GM23338 (cell line): ENCODE measurements around the gene HSPA1B. TPM values are rescaled to one million over a fixed set of nuclear protein-coding genes. Genes with fewer than 3 reads are reported as not detected.

Source experiments
- ATAC-seq: fragments of 200-7000 bp; cut with Tn5 transposase; 3 replicates; pipeline ENCODE4 v1.9.1; 2020
- DNase-seq: peaks from one replicate; pipeline ENCODE4 v3.0.0-alpha.2; 2015; ENCODE audit warnings: low spot score
- H2AFZ ChIP-seq: fragments of 200-600 bp; sonication (generic); 2 replicates; pipeline ENCODE4 v1.8.0; 2016; ENCODE audit warnings: antibody characterized with exemption, mild to moderate bottlenecking, moderate library complexity
- H3F3A ChIP-seq: fragments of 200-600 bp; sonication (generic); replicated peaks from 2 replicates; pipeline ENCODE4 v1.8.0; 2017; ENCODE audit warnings: antibody characterized with exemption, mixed run types, low read depth
- H3K27ac ChIP-seq: fragments of 200-600 bp; sonication (generic); 2 replicates; pipeline ENCODE4 v1.6.1; 2016; ENCODE audit warnings: low read depth
- H3K27me3 ChIP-seq: fragments of 200-600 bp; sonication (generic); 2 replicates; pipeline ENCODE4 v1.8.0; 2016; ENCODE audit warnings: mild to moderate bottlenecking, mixed run types, moderate library complexity; ENCODE audit not compliant: insufficient read depth
- H3K36me3 ChIP-seq: fragments of 200-600 bp; sonication (generic); 2 replicates; pipeline ENCODE4 v1.8.0; 2016; ENCODE audit warnings: mild to moderate bottlenecking; ENCODE audit not compliant: insufficient read depth
- H3K4me1 ChIP-seq: fragments of 200-600 bp; sonication (generic); 2 replicates; pipeline ENCODE4 v1.8.0; 2016; ENCODE audit warnings: mild to moderate bottlenecking, moderate library complexity; ENCODE audit not compliant: insufficient read depth
- H3K4me2 ChIP-seq: fragments of 200-600 bp; sonication (generic); 2 replicates; pipeline ENCODE4 v1.7.1; 2017; ENCODE audit warnings: mixed run types
- H3K4me3 ChIP-seq: fragments of 200-600 bp; sonication (generic); 2 replicates; pipeline ENCODE4 v1.6.1; 2016; ENCODE audit warnings: mixed run types
- H3K79me2 ChIP-seq: fragments of 200-600 bp; sonication (generic); replicated peaks from 2 replicates; pipeline ENCODE4 v1.8.0; 2017; ENCODE audit warnings: mild to moderate bottlenecking; ENCODE audit not compliant: insufficient read depth
- H3K9me2 ChIP-seq: fragments of 200-600 bp; sonication (generic); 2 replicates; pipeline ENCODE4 v1.8.0; 2017; ENCODE audit not compliant: insufficient read depth
- H4K20me1 ChIP-seq: fragments of 200-600 bp; sonication (generic); replicated peaks from 2 replicates; pipeline ENCODE4 v1.8.0; 2017; ENCODE audit warnings: mild to moderate bottlenecking; ENCODE audit not compliant: insufficient read depth
- H3K27ac Mint-ChIP-seq: 2 replicates; pipeline ENCODE4 v1.8.0; 2020; ENCODE audit warnings: inconsistent platforms, mild to moderate bottlenecking, moderate library complexity, mixed read lengths
- H3K27me3 Mint-ChIP-seq: 3 replicates; pipeline ENCODE4 v1.8.0; 2022; ENCODE audit warnings: low read depth, mild to moderate bottlenecking, moderate library complexity, mixed read lengths, inconsistent platforms; ENCODE audit not compliant: insufficient read depth, poor library complexity
- H3K36me3 Mint-ChIP-seq: 3 replicates; pipeline ENCODE4 v1.8.0; 2021; ENCODE audit warnings: low read depth, mild to moderate bottlenecking, inconsistent platforms, moderate library complexity, mixed read lengths
- H3K4me1 Mint-ChIP-seq: 3 replicates; pipeline ENCODE4 v1.8.0; 2020; ENCODE audit warnings: mild to moderate bottlenecking, inconsistent platforms, mixed read lengths
- H3K4me3 Mint-ChIP-seq: 3 replicates; pipeline ENCODE4 v1.8.0; 2021; ENCODE audit warnings: moderate library complexity, mild to moderate bottlenecking, inconsistent platforms, mixed read lengths
- H3K9me3 Mint-ChIP-seq: 3 replicates; pipeline ENCODE4 v1.8.0; 2020; ENCODE audit warnings: moderate library complexity, mild to moderate bottlenecking, inconsistent platforms, mixed read lengths
- CTCF ChIP-seq, 2 experiments: fragments of 200-600 bp in 1 of 2; sonication (generic) in 1 of 2; conservative IDR thresholded peaks; 2 replicates each; pipeline versions ENCODE4 v1.5.1 to v1.6.1; 2016 to 2017; ENCODE audit warnings: antibody characterized with exemption in 2 of 2, low read depth in 2 of 2, mild to moderate bottlenecking in 2 of 2, moderate library complexity in 1 of 2
- POLR2AphosphoS5 ChIP-seq: IDR thresholded peaks from 2 replicates; pipeline ENCODE4 v1.6.1; 2016; ENCODE audit warnings: antibody characterized with exemption, low read depth
- STAT1 ChIP-seq: IDR thresholded peaks from one replicate; pipeline ENCODE4 v1.6.1; 2016; ENCODE audit warnings: antibody characterized with exemption; ENCODE audit not compliant: unreplicated experiment
- ZNF462 ChIP-seq: fragments of 250-450 bp; sonication (Bioruptor Pico); IDR thresholded peaks from 2 replicates; pipeline ENCODE4 v1.5.0; 2020; ENCODE audit warnings: mild to moderate bottlenecking, moderate library complexity
- polyA plus RNA-seq: library from polyadenylated mRNA; unstranded; fragments of >200 nt; fragmentation: Nextera tagmentation; extraction: Ambion mirVana; gene quantifications from 2 replicates; pipeline ENCODE4 v1.2.1, GENCODE V29; 2016
- total RNA-seq: library from RNA; depleted of rRNA; stranded (reverse); fragments of >200 nt; shearing (Covaris generic); gene quantifications from 2 replicates; pipeline ENCODE4 v1.2.3, GENCODE V29; 2014

Gene HSPA1B
- total and polyA plus RNA-seq, 2 experiments from 2014 or later, result 31.7 to 113 TPM

- TF ChIP-seq ZNF462 (CRISPR knock-in tag) (no peak), CTCF (conservative IDR thresholded peaks at IDR 0.05; ENCODE audit: low read depth in 2 of 2) (no peak)
Measured at GRCh38 chr6:31844507-31844906, 17.0 kb downstream of the HSPA1B start (continued).

GRCh38 chr6:31847276-31847978, 19.9 kb downstream of the HSPA1B start:
- H3K27ac ChIP-seq, result no peak overlapping the region
- ATAC-seq, result no peak
- peaks cover 4% of the 10 kb centered on the region for H3K36me3 Mint-ChIP-seq

More at GRCh38 chr6:31847276-31847978, 19.9 kb downstream of the HSPA1B start:
- H3K4me3 ChIP-seq, result no peak overlapping the region
- Mint-ChIP-seq H3K4me1 (no peaks in the 10 kb centered on the region), H3K9me3 (peaks cover 3% of the 10 kb centered on the region), H3K27me3 (peaks cover 6% of the 10 kb centered on the region), H3K4me3 (no peak overlapping the region), H3K27ac (no peak overlapping the region)
- H3K9me2 ChIP-seq, result no peaks in the 10 kb centered on the region
- no peak for DNase-seq
- no peak overlapping the region for H3K4me2 ChIP-seq
- H3F3A ChIP-seq, result peaks cover 4% of the 10 kb centered on the region; the same call in 1 of the 2 replicates
- TF ChIP-seq STAT1 (no peak), POLR2AphosphoS5 (no peak)
- 0 out of 2 replicates have a peak, but pooled peaks cover 3% of the 10 kb centered on the region for H3K4me1 ChIP-seq
- no peaks in the 10 kb centered on the region for H3K79me2 ChIP-seq
- H3K27me3 ChIP-seq, result no peaks in the 10 kb centered on the region
- no peaks in the 10 kb centered on the region for H3K36me3 ChIP-seq
- H4K20me1 ChIP-seq, result no peaks in the 10 kb centered on the region
- no peak overlapping the region for H2AFZ ChIP-seq
